Progenitor cell of endocrine pancreas (in vitro differentiated cells): Measurements from ENCODE around the gene SMAD6. TPM values are rescaled to one million over a fixed set of nuclear protein-coding genes. Genes with fewer than 3 reads are reported as not detected.

Experiments
- DNase-seq: peaks from one replicate; pipeline ENCODE4 v3.0.0; 2021; ENCODE audit warnings: low spot score; ENCODE audit not compliant: unreplicated experiment
- H3K27ac Mint-ChIP-seq: 2 replicates; pipeline ENCODE4 v1.8.0; 2021; ENCODE audit warnings: mild to moderate bottlenecking, moderate library complexity, mixed read lengths
- H3K27me3 Mint-ChIP-seq: 2 replicates; pipeline ENCODE4 v1.8.0; 2021; ENCODE audit warnings: mixed read lengths
- H3K36me3 Mint-ChIP-seq: 2 replicates; pipeline ENCODE4 v1.8.0; 2022; ENCODE audit warnings: mixed read lengths; ENCODE audit not compliant: insufficient read depth
- H3K4me1 Mint-ChIP-seq: 2 replicates; pipeline ENCODE4 v1.8.0; 2021; ENCODE audit warnings: low read depth, mixed read lengths
- H3K4me3 Mint-ChIP-seq: 2 replicates; pipeline ENCODE4 v1.8.0; 2021; ENCODE audit warnings: low read depth, mild to moderate bottlenecking, moderate library complexity, mixed read lengths
- H3K9me3 Mint-ChIP-seq: 2 replicates; pipeline ENCODE4 v1.8.0; 2021; ENCODE audit warnings: low read depth, mixed read lengths
- total RNA-seq: library from RNA; stranded (reverse); gene quantifications from 2 replicates; pipeline ENCODE4 v1.2.1, GENCODE V29; 2021
- TF ChIP-seq, protein P1 (sequence below): fragments of 200-600 bp; sonication (generic); IDR thresholded peaks from one replicate; pipeline ENCODE4 v1.5.0; 2021; ENCODE audit warnings: antibody characterized with exemption, mild to moderate bottlenecking; ENCODE audit not compliant: unreplicated experiment

The SMAD6 gene
- total RNA-seq, 1 donor from 2014 or later, result 38.9 TPM

GRCh38 chr15:66734961-66735908 is 33.2 kb downstream of the SMAD6 start:
- TF ChIP-seq, protein P1, sequence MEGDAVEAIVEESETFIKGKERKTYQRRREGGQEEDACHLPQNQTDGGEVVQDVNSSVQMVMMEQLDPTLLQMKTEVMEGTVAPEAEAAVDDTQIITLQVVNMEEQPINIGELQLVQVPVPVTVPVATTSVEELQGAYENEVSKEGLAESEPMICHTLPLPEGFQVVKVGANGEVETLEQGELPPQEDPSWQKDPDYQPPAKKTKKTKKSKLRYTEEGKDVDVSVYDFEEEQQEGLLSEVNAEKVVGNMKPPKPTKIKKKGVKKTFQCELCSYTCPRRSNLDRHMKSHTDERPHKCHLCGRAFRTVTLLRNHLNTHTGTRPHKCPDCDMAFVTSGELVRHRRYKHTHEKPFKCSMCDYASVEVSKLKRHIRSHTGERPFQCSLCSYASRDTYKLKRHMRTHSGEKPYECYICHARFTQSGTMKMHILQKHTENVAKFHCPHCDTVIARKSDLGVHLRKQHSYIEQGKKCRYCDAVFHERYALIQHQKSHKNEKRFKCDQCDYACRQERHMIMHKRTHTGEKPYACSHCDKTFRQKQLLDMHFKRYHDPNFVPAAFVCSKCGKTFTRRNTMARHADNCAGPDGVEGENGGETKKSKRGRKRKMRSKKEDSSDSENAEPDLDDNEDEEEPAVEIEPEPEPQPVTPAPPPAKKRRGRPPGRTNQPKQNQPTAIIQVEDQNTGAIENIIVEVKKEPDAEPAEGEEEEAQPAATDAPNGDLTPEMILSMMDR, result no peak
- peaks cover 9% of the 10 kb centered on the region for H3K36me3 Mint-ChIP-seq
- H3K4me3 Mint-ChIP-seq, result no peak overlapping the region
- no peaks in the 10 kb centered on the region for H3K9me3 Mint-ChIP-seq
- peak overlapping the region; percentile 9 for H3K27ac Mint-ChIP-seq
- H3K27me3 Mint-ChIP-seq, result no peaks in the 10 kb centered on the region
- DNase-seq, result no peak
- peaks cover 1% of the 10 kb centered on the region for H3K4me1 Mint-ChIP-seq

DNA sequence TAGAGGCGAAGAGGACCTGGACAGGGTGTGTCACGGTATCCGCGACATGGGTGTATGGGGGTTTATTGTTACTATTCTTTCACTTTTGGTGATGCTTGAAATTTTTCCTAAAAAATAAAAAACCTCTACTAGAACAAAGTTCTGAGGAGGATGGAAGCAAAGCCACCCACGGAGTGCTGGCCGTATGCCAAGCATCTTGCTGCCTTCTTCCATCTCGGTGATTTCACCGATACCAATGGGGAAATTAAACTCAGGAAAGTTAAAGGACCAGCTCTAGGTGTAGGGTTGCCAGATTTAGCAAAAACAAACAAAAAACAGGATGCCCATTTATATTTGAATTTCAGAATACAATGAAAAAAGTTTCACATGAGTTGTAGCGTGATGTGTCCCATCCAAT is 33.9 kb downstream of the SMAD6 start:
- TF ChIP-seq, protein P1, result no peak
- no peak for DNase-seq
- Mint-ChIP-seq H3K4me1 (no peaks in the 10 kb centered on the region), H3K4me3 (no peak overlapping the region), H3K27me3 (no peaks in the 10 kb centered on the region), H3K9me3 (no peaks in the 10 kb centered on the region), H3K36me3 (peaks cover 7% of the 10 kb centered on the region), H3K27ac (peak overlapping the region; percentile 9)

- Mint-ChIP-seq H3K4me3 (no peak overlapping the region), H3K27ac (peak overlapping the region; percentile 45), H3K9me3 (no peaks in the 10 kb centered on the region), H3K4me1 (no peaks in the 10 kb centered on the region), H3K27me3 (no peaks in the 10 kb centered on the region), H3K36me3 (no peaks in the 10 kb centered on the region)
- no peak for DNase-seq
- TF ChIP-seq, protein P1, result no peak
These were observed 35.4 kb downstream of the SMAD6 start for GRCh38 chr15:66737243-66738010.

GRCh38 chr15:66738116-66738515 is 36.1 kb downstream of the SMAD6 start:
- Mint-ChIP-seq H3K27me3 (no peaks in the 10 kb centered on the region), H3K36me3 (no peaks in the 10 kb centered on the region), H3K4me3 (no peak overlapping the region), H3K27ac (peak overlapping the region; percentile 45), H3K9me3 (no peaks in the 10 kb centered on the region), H3K4me1 (no peaks in the 10 kb centered on the region)
- no peak for DNase-seq
- TF ChIP-seq, protein P1, result no peak

DNA sequence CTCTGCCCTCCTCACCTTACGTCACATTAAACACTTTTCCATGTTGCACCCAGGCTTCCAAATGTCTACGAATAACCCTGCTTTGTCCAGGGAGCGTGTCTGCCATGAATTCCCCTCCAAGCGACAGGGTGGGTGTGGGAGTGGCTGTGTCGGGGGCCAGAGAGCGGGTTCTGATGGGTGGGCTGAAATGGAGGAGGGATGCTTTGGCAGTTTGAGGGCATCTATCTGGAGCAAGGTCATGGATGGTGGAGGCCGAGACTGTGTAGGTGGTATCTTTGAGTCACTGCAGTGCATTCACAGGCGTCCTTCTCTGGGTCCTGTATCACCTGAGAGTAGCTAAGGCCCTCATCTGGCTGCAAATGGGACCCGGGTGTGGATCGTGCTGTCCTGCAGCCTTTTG is 36.6 kb downstream of the SMAD6 start:
- no peak overlapping the region for H3K4me3 Mint-ChIP-seq
- H3K36me3 Mint-ChIP-seq, result no peaks in the 10 kb centered on the region
- H3K27me3 Mint-ChIP-seq, result no peaks in the 10 kb centered on the region
- H3K9me3 Mint-ChIP-seq, result no peaks in the 10 kb centered on the region
- no peak overlapping the region for H3K27ac Mint-ChIP-seq
- no peak for DNase-seq
- TF ChIP-seq, protein P1, result no peak
- no peaks in the 10 kb centered on the region for H3K4me1 Mint-ChIP-seq
